HG03159 (cell line): Measurements from ENCODE around the gene OR2A7.
A peak's percentile ranks its signal among the peaks of the same experiment; 100 is the strongest.
"Not testable (repeated sequence)": the region's sequence is repeated elsewhere in the genome, so short reads cannot be mapped to it uniquely, and the experiment has no call there.

Source experiments
- ATAC-seq: cut with Tn5 transposase; IDR thresholded peaks from one replicate; pipeline ENCODE4 v1.9.1; 2021; ENCODE audit warnings: mild to moderate bottlenecking, moderate library complexity; ENCODE audit not compliant: unreplicated experiment

Gene OR2A7, protein sequence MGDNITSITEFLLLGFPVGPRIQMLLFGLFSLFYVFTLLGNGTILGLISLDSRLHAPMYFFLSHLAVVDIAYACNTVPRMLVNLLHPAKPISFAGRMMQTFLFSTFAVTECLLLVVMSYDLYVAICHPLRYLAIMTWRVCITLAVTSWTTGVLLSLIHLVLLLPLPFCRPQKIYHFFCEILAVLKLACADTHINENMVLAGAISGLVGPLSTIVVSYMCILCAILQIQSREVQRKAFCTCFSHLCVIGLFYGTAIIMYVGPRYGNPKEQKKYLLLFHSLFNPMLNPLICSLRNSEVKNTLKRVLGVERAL

GRCh38 chr7:144264692-144265091, at the start of gene OR2A7:
OR2A7 (minus strand) TSS chr7:144264792; CDS start chr7:144259628, 5,164 bp downstream.
- ATAC-seq = not testable (repeated sequence)

DNA sequence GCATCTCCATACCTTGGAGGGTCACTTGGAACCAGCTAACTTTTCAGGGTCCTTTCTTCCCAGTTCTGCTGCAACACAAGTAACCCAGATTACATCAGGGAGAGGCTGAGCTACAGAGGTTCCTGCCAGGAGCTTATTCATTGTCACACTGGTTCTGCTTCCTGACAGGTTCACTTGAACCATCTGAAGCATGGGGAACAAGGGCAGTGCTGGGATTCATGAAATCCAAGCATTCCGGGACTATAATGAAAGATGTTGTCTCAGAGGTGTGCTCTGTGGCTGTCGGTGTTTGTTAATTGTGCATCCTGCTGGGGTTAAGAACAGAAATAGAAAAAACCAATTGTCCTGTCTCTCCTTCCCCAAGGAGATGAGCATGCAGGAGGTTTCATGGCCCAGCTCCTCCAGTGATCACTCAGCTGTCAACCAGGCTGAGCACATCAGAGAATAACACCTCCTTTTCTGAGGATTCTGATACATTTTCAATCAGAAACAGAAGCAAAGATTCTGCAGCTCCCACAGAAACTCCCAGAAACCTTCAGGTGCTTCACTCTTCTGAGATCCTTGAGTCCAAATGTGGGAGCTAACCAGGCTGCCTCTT, 47.4 kb upstream of the OR2A7 start, which contains the start of gene OR2A1:
Gene OR2A1, plus strand, starts transcription at position 548 of the 598 bp plus-strand sequence. CDS start 5,706 bp downstream, outside the sequence.
- not testable (repeated sequence) for ATAC-seq

- ATAC-seq = not testable (repeated sequence)
Observed at GRCh38 chr7:144311218-144311617, 46.6 kb upstream of the OR2A7 start.

DNA sequence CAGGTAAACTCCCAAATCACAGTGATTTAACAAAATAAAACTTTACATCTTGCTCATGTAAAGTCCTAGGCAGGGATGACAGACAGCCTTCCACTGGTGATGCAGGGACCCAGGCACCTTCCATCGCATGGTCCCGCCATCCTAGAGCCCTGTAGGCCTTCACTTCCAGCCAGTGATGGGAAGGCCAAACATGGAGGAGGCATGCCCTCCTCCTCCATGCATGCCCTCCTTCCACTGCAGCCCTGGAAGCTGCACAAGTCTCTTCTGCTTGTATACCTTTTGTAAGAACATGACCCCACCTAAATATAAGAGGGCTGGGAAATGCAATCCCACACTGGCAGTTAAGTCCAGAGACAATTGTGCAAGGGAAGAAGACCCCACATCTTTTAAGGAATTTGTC, 45.1 kb upstream of the OR2A7 start:
- ATAC-seq = not testable (repeated sequence)

GRCh38 chr7:144305156-144305555, 40.6 kb upstream of the OR2A7 start:
- ATAC-seq = not testable (repeated sequence)

DNA sequence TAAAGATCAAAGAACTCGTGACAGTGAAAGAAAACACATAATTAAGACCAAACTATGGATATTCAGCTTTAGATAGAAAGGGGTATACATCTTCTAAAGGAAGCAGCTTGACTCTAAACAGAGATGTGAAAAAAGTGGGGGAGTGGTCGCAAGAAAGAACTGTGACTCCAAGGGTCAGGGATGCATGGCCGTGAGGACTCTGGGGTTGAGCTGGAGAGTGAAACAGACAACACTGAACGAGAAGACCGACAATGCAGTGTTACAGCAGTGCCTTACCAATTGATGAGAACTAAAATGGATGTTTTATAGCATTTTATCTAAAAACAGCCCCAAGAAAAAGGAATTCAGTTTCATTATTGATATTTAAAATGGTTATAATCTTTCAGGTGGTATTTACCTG, 39.0 kb upstream of the OR2A7 start:
- ATAC-seq = not testable (repeated sequence)

- ATAC-seq = not testable (repeated sequence)
Observed at GRCh38 chr7:144302578-144303303, 38.1 kb upstream of the OR2A7 start.

GRCh38 chr7:144293794-144294499, 29.4 kb upstream of the OR2A7 start:
- peak; percentile 78 for ATAC-seq

- ATAC-seq = not testable (repeated sequence)
Observed at GRCh38 chr7:144292384-144293161, 28.0 kb upstream of the OR2A7 start.

DNA sequence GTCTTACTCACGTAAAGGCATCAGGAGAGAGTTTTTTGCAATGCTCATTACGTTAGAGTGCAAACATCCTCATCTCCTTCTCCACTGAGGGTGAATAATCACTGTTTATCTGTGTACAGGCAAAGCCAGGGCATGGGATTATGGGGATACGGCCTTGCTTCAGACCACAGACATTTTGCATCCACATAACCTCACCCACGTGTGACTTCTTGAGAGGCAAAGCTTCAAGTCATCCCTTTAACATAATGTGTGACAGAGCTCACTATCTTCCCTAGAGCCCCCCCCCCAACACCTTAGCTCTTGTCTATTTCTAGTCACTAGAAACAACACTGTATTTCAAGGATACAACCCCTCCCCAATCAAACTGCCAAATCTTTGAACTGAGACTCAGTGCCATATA, 27.0 kb upstream of the OR2A7 start:
- ATAC-seq = not testable (repeated sequence)

DNA sequence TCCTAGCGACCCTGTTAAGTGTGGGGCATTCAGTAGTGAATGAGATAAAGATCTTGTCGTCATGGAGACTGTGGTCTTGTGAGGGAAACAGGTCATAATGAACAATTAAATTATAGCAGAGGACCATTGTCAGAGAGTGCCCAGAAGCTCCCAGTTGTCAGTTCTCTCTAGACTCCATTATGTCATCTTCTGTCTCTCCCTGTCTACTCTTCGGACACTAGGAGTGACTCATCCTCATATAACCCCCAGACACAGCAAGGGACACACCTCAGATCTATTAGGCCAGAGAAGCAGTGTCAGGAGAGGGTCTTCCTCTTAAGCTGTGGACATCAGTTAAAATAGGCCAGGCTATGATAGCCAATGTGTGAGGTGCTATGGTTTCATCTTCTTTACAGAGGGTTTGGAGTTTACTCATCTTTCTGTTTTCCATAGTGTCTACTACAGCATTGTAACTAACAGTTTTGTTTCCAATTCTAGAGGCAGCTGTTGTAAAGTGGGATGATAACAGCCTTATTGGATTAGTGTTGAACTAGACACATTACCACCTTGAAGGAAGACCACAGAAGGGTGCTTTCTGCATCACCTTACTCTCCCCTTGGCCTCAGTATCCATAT, 22.7 kb upstream of the OR2A7 start:
- ATAC-seq = not testable (repeated sequence)

GRCh38 chr7:144283716-144284115, 19.1 kb upstream of the OR2A7 start:
- ATAC-seq = not testable (repeated sequence)

GRCh38 chr7:144282490-144282889, 17.9 kb upstream of the OR2A7 start:
- not testable (repeated sequence) for ATAC-seq

- not testable (repeated sequence) for ATAC-seq
Observed at GRCh38 chr7:144281981-144282380, 17.4 kb upstream of the OR2A7 start.

GRCh38 chr7:144280010-144280409, 15.4 kb upstream of the OR2A7 start:
- not testable (repeated sequence) for ATAC-seq

DNA sequence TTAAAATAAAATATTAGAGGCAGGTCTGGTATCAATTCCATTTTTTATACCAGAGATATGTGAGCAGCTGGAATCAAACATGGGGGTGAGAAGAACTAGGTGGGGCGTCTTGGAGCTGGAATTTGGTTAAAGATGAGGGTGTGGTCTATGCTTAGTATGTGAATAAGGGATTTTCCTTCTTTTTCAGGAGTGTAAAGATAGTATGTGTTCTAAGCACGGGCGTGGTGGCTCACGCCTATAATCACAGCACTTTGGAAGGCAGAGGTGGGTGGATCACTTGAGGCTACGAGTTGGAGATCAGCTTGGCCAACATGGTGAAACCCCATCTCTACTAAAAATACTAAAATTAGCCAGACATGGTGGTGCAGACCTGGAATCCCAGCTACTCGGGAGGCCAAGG, 10.7 kb upstream of the OR2A7 start:
- not testable (repeated sequence) for ATAC-seq

DNA sequence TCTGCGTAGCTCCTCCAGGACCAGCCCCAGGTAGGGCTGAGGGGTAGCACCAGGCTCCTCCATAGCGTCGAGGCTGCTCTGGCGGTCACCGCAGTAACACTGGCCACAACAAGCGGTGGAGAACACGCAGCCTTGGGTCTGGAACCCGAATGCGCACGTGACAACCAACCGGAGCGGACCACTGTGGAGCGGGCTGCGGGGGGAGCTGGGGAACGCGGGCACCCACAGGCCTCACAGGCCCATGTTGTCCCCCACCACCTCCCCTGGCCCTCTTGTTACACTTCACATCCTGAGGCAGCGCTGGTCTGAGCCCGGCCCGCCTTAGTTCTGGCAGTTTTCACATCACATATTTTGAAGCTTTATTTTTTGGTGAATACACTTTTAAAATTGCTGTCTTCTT, 4.6 kb upstream of the OR2A7 start, which contains the start of gene CTAGE8:
Gene CTAGE8, minus strand, starts transcription at position 101 of the 400 bp plus-strand sequence. Its CDS starts 38 bp downstream, at position 63.
- ATAC-seq = not testable (repeated sequence)

DNA sequence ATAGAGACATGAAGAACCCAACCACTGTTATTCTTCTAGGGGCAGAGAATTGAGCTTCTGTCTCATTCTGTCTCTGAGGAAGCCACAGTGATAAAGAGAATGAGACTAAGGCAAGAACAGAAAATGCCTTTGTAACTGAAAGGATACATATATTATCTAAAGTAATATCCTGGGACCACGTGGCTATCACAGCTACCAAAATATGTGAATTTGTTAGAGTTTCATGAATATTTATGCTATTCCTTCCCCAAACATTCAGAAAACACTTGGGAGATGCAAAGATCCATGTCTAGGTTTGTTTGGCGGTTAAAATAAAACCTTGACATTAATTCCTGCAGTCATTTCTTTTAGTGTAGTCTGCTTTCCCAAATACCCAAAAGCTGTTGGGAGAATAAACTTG, 2.5 kb downstream of the OR2A7 start:
- ATAC-seq = not testable (repeated sequence)

GRCh38 chr7:144259067-144259466, 5.5 kb downstream of the OR2A7 start:
- ATAC-seq = not testable (repeated sequence)
